Keratinocyte (primary cell): ENCODE results near the gene SBK1.
"Not testable (repeated sequence)": the region's sequence is repeated elsewhere in the genome, so short reads cannot be mapped to it uniquely, and the experiment has no call there.

Source experiments
- EZH2 ChIP-seq: IDR thresholded peaks from one replicate; pipeline ENCODE4 v1.6.1; 2012; ENCODE audit warnings: inconsistent platforms, mild to moderate bottlenecking, low read length, moderate library complexity
- TF ChIP-seq, protein P1 (sequence below), 3 experiments: IDR thresholded peaks in 1 of 3; conservative IDR thresholded peaks in 1 of 3; optimal IDR thresholded peaks in 1 of 3; 2 replicates in 2 of 3; 3 replicates in 1 of 3; pipeline versions ENCODE3 to v1.5.1; 2011; ENCODE audit warnings: low read length in 3 of 3, mild to moderate bottlenecking in 3 of 3, moderate library complexity in 2 of 3, control low read depth in 1 of 3, inconsistent platforms in 1 of 3; ENCODE audit not compliant: insufficient read depth in 2 of 3; ENCODE audit errors: extremely low read depth in 1 of 3

- TF ChIP-seq, protein P1, sequence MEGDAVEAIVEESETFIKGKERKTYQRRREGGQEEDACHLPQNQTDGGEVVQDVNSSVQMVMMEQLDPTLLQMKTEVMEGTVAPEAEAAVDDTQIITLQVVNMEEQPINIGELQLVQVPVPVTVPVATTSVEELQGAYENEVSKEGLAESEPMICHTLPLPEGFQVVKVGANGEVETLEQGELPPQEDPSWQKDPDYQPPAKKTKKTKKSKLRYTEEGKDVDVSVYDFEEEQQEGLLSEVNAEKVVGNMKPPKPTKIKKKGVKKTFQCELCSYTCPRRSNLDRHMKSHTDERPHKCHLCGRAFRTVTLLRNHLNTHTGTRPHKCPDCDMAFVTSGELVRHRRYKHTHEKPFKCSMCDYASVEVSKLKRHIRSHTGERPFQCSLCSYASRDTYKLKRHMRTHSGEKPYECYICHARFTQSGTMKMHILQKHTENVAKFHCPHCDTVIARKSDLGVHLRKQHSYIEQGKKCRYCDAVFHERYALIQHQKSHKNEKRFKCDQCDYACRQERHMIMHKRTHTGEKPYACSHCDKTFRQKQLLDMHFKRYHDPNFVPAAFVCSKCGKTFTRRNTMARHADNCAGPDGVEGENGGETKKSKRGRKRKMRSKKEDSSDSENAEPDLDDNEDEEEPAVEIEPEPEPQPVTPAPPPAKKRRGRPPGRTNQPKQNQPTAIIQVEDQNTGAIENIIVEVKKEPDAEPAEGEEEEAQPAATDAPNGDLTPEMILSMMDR (optimal IDR thresholded peaks at IDR 0.05 in 1 of 3, IDR thresholded peaks at IDR 0.05 in 1 of 3, conservative IDR thresholded peaks at IDR 0.05 in 1 of 3; ENCODE audit: extremely low read depth in 1 of 3, insufficient read depth in 2 of 3, low read length in 3 of 3), result not testable (repeated sequence)
- TF ChIP-seq EZH2, result not testable (repeated sequence)
These were observed 45.9 kb downstream of the SBK1 start for GRCh38 chr16:28338230-28338629.
